Immature natural killer cell (primary cell): ENCODE results near the gene TSPAN18. TPM values are rescaled to one million over a fixed set of nuclear protein-coding genes. Genes with fewer than 3 reads are reported as not detected.

Source experiments
- DNase-seq, 3 donors: peaks; one replicate each; pipeline ENCODE4 v3.0.0; 2022; ENCODE audit warnings: mixed read lengths in 1 of 3
- H3K27ac Mint-ChIP-seq, 6 donors: one replicate each; pipeline ENCODE4 v1.8.0; 2020; ENCODE audit warnings: mixed read lengths in 6 of 6, mild to moderate bottlenecking in 5 of 6, inconsistent platforms in 4 of 6, moderate library complexity in 3 of 6
- H3K27me3 Mint-ChIP-seq, 3 donors: one replicate each; pipeline ENCODE4 v1.8.0; 2020 to 2021; ENCODE audit warnings: low read depth in 3 of 3, mild to moderate bottlenecking in 3 of 3, mixed read lengths in 3 of 3, moderate library complexity in 3 of 3, inconsistent platforms in 1 of 3
- H3K36me3 Mint-ChIP-seq, 3 donors: one replicate each; pipeline ENCODE4 v1.8.0; 2020; ENCODE audit warnings: mixed read lengths in 3 of 3, inconsistent platforms in 2 of 3, mild to moderate bottlenecking in 2 of 3
- H3K4me1 Mint-ChIP-seq, 2 donors: one replicate each; pipeline ENCODE4 v1.8.0; 2020; ENCODE audit warnings: inconsistent platforms in 2 of 2, mild to moderate bottlenecking in 2 of 2, mixed read lengths in 2 of 2, moderate library complexity in 1 of 2
- H3K4me3 Mint-ChIP-seq, 5 donors: one replicate each; pipeline ENCODE4 v1.8.0; 2020; ENCODE audit warnings: mild to moderate bottlenecking in 5 of 5, mixed read lengths in 5 of 5, inconsistent platforms in 3 of 5, moderate library complexity in 3 of 5
- H3K9me3 Mint-ChIP-seq, 6 donors: one replicate each; pipeline ENCODE4 v1.8.0; 2020; ENCODE audit warnings: mild to moderate bottlenecking in 6 of 6, mixed read lengths in 6 of 6, inconsistent platforms in 4 of 6, moderate library complexity in 3 of 6
- polyA plus RNA-seq, 3 donors: library from polyadenylated mRNA; unstranded; fragments of 300-500 nt; fragmentation: Illumina TruSeq; gene quantifications; one replicate each; pipeline ENCODE4 v1.2.3, GENCODE V29; 2021

TSPAN18 gene
- polyA plus RNA-seq, 3 donors from 2014 or later: 0.84 to 0.93 (median 0.86) TPM

DNA sequence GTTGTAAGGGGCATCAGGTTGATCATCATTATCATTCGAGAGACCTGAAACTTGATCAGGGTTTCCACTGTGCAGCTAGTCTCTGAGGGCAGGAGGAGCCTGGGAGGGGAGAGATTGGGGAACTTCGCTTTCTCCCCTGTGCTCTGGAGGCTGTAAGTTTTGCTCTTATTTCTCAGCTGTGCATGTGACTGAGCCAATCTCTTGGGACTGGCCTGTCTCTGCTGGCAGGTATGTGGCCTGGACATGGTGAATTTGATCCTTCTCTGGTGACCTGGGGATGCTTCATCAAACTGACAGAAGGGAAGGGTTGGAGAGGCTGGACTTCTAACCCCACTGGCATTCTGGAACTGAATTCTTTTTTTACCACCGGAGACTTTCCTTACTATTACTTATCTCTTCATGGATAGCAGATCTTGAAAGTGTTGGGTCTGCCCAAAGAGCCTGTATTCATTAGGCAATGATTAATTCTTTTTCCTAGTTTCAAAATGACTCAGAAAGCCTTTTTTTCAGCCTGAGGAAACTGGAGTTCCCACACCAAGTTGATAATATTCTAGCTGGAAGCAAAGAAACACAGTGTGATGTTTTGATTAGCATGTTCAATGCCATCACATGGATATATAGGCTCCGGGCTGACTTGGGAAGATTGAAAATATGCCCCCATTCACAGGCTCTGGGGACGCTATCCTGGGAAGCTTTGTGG is 36.5 kb downstream of the TSPAN18 start:
- H3K4me1 Mint-ChIP-seq: peaks cover 0 to 7% of the 10 kb centered on the region in 2 donors
- H3K27me3 Mint-ChIP-seq: peaks cover 0 to 5% (median 5%) of the 10 kb centered on the region in 3 donors
- H3K9me3 Mint-ChIP-seq: peaks cover 0 to 10% (median 6%) of the 10 kb centered on the region in 6 donors
- H3K27ac Mint-ChIP-seq: no peak overlapping the region
- peaks cover 0 to 5% (median under 1%) of the 10 kb centered on the region in 3 donors for H3K36me3 Mint-ChIP-seq
- no peak for DNase-seq
- H3K4me3 Mint-ChIP-seq: no peak overlapping the region

DNA sequence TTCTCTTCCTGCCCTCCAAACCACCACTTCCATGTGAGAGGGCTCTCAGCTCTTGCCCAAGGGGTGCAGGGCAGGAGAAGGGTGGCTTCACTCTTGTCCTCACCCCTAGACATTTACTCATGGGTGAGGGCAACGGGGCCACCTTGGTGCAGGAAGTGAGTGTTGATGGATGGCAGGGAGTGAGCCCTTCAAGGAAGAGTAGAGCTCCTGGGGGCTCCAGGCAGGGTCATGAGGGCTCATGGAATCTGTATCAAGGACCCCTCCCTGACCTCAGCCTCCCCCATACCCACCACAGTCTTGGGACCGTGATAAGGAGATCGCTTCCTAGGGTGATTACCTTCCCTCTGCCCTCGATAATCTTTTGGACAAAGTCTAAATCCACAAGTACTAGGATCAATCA is 37.8 kb downstream of the TSPAN18 start:
- Mint-ChIP-seq H3K36me3 (peaks cover 0 to 4% (median 2%) of the 10 kb centered on the region in 3 donors), H3K4me3 (no peak overlapping the region), H3K27me3 (peaks cover 0 to 4% (median 0%) of the 10 kb centered on the region in 3 donors), H3K27ac (no peak overlapping the region), H3K9me3 (peaks cover 0 to under 1% (median 0%) of the 10 kb centered on the region in 6 donors), H3K4me1 (peaks cover 0 to 7% of the 10 kb centered on the region in 2 donors)
- DNase-seq: no peak

GRCh38 chr11:44765026-44765595 is 38.3 kb downstream of the TSPAN18 start:
- no peak overlapping the region for H3K4me3 Mint-ChIP-seq
- no peaks in the 10 kb centered on the region for H3K9me3 Mint-ChIP-seq
- peaks cover 0 to 4% (median 0%) of the 10 kb centered on the region in 3 donors for H3K27me3 Mint-ChIP-seq
- H3K4me1 Mint-ChIP-seq: peaks cover 0 to 7% of the 10 kb centered on the region in 2 donors
- H3K36me3 Mint-ChIP-seq: peaks cover 0 to 4% (median 0%) of the 10 kb centered on the region in 3 donors
- DNase-seq: no peak
- H3K27ac Mint-ChIP-seq: no peak overlapping the region

DNA sequence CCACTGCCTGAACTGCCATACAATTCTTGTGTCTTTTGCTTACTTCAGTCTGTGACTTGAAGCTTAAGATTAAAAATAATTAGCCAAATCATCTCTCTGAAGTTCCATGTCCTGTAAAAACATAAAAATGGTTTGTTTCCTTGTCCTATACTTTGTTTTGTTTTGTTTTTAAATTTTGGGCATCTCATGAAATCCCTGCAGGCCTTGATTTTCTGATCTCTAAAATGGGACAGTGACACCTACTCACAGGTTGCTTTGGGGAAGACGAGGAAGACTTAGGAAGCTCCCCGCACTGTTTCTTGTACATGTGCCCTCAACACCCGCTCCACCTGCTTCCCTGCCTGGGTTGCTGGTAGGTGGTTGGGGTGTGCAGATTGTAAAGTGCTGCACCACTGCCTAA is 38.9 kb downstream of the TSPAN18 start:
- H3K9me3 Mint-ChIP-seq: no peaks in the 10 kb centered on the region
- no peak overlapping the region for H3K27ac Mint-ChIP-seq
- no peak for DNase-seq
- H3K36me3 Mint-ChIP-seq: peaks cover 0 to 4% (median 0%) of the 10 kb centered on the region in 3 donors
- H3K4me3 Mint-ChIP-seq: no peak overlapping the region
- H3K27me3 Mint-ChIP-seq: peaks cover 0 to 5% (median 0%) of the 10 kb centered on the region in 3 donors
- peaks cover 0 to 7% of the 10 kb centered on the region in 2 donors for H3K4me1 Mint-ChIP-seq

- Mint-ChIP-seq H3K9me3 (no peaks in the 10 kb centered on the region), H3K4me3 (no peak overlapping the region), H3K27ac (no peak overlapping the region), H3K27me3 (peaks cover 0 to 5% (median 0%) of the 10 kb centered on the region in 3 donors), H3K4me1 (peaks cover 0 to 7% of the 10 kb centered on the region in 2 donors), H3K36me3 (peaks cover 0 to 4% (median 0%) of the 10 kb centered on the region in 3 donors)
- DNase-seq: no peak
These were observed 39.6 kb downstream of the TSPAN18 start for GRCh38 chr11:44766112-44766971.

DNA sequence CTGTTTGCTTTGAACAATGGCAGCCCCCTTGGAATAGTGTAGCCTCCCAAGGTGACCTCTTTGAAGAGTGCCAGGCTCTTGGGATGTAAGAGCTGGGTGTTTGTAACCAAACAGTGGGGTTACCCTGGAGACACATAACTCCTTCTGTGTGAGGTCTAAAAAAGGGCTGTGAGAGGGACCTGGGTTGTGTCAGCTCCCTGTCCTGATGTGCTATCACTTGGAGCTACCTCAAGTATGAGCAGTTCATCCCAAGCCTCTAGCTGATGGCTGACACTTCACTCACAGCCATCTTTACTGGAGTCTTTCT is 40.2 kb downstream of the TSPAN18 start:
- peaks cover 0 to 4% (median 0%) of the 10 kb centered on the region in 3 donors for H3K36me3 Mint-ChIP-seq
- no peak overlapping the region for H3K4me3 Mint-ChIP-seq
- no peaks in the 10 kb centered on the region for H3K9me3 Mint-ChIP-seq
- H3K27me3 Mint-ChIP-seq: peaks cover 0 to 7% (median 0%) of the 10 kb centered on the region in 3 donors
- no peak overlapping the region for H3K27ac Mint-ChIP-seq
- no peak for DNase-seq
- H3K4me1 Mint-ChIP-seq: peaks cover 0 to 7% of the 10 kb centered on the region in 2 donors

DNA sequence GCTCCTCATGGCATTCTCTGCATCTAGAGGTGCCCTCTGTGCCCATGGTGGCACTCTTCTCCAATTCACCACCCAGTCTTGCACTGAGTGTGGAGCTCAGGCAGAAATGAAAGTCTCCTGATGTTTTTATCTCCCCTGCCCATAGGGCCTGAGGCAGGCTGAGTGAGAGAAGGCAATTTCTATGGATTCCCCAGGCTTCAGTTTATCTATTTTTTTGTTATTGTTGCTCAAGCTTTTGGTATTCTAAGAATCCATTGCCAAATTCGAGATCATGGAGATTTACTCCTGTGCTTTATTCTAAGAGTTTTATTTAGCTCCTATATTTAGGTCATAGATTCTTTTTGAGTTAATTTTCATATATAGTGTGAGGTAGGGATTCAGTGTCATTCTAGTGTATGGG is 40.7 kb downstream of the TSPAN18 start:
- H3K4me1 Mint-ChIP-seq: peaks cover 0 to 7% of the 10 kb centered on the region in 2 donors
- peaks cover 0 to 4% (median 0%) of the 10 kb centered on the region in 3 donors for H3K36me3 Mint-ChIP-seq
- peaks cover 0 to 7% (median 0%) of the 10 kb centered on the region in 3 donors for H3K27me3 Mint-ChIP-seq
- no peaks in the 10 kb centered on the region for H3K9me3 Mint-ChIP-seq
- no peak overlapping the region for H3K4me3 Mint-ChIP-seq
- no peak overlapping the region for H3K27ac Mint-ChIP-seq
- DNase-seq: no peak

DNA sequence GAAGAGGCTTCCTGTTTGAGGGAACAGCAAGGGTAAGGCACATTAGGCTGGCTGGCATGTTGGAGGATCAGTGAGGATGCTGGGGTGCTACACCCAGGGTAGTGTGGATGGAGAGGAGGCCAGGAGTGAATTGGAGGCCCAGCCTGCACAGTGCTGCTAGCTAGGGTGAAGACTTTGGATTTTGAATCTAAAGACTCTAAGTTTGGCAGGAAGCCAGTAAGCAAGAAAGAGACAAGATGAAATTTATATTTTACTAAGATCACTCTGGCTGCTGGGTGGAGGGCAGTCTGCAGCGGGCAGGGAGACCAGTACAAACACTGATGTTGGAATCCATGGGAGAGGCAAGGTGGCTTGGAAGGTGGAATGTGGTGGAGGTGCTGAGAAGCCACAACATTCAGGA is 43.6 kb downstream of the TSPAN18 start:
- DNase-seq: no peak
- H3K4me3 Mint-ChIP-seq: no peak overlapping the region
- H3K4me1 Mint-ChIP-seq: no peaks in the 10 kb centered on the region
- H3K27ac Mint-ChIP-seq: no peak overlapping the region
- no peaks in the 10 kb centered on the region for H3K9me3 Mint-ChIP-seq
- peaks cover 0 to 4% (median 0%) of the 10 kb centered on the region in 3 donors for H3K36me3 Mint-ChIP-seq
- peaks cover 0 to 7% (median 1%) of the 10 kb centered on the region in 3 donors for H3K27me3 Mint-ChIP-seq

GRCh38 chr11:44771252-44771734 is 44.5 kb downstream of the TSPAN18 start:
- Mint-ChIP-seq H3K4me1 (no peaks in the 10 kb centered on the region), H3K4me3 (no peak overlapping the region), H3K27ac (no peak overlapping the region), H3K9me3 (no peaks in the 10 kb centered on the region), H3K27me3 (peaks cover 0 to 7% (median 1%) of the 10 kb centered on the region in 3 donors), H3K36me3 (peaks cover 0 to 4% (median 0%) of the 10 kb centered on the region in 3 donors)
- DNase-seq: no peak

DNA sequence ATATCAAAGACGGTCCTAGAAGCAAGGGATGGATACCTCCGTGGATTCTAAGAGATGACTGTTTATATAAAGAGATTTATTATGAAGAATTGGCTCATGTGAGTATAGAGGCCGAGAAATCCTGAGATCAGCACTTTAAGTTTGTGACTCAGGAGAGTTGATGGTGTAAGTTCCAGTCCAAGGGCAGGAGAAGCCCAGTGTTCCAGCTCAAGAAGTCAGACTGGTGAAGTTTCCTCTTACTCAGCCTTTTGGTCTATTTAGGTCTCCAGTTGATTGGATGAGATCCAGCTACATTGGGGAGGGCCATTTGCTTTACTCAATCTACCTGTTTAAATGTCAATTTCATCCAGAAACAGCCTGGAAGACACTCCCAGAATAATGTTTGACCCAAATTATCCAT is 45.1 kb downstream of the TSPAN18 start:
- no peak overlapping the region for H3K4me3 Mint-ChIP-seq
- H3K9me3 Mint-ChIP-seq: no peaks in the 10 kb centered on the region
- H3K27ac Mint-ChIP-seq: no peak overlapping the region
- H3K4me1 Mint-ChIP-seq: no peaks in the 10 kb centered on the region
- H3K27me3 Mint-ChIP-seq: peaks cover 1 to 7% (median 2%) of the 10 kb centered on the region in 3 donors
- peaks cover 0 to 4% (median 0%) of the 10 kb centered on the region in 3 donors for H3K36me3 Mint-ChIP-seq
- no peak for DNase-seq

- Mint-ChIP-seq H3K9me3 (no peaks in the 10 kb centered on the region), H3K4me1 (no peaks in the 10 kb centered on the region), H3K4me3 (no peak overlapping the region), H3K27me3 (peaks cover 1 to 7% (median 5%) of the 10 kb centered on the region in 3 donors), H3K27ac (no peak overlapping the region), H3K36me3 (peaks cover 0 to 2% (median 0%) of the 10 kb centered on the region in 3 donors)
- no peak for DNase-seq
These were observed 46.7 kb downstream of the TSPAN18 start for GRCh38 chr11:44773351-44773965.

DNA sequence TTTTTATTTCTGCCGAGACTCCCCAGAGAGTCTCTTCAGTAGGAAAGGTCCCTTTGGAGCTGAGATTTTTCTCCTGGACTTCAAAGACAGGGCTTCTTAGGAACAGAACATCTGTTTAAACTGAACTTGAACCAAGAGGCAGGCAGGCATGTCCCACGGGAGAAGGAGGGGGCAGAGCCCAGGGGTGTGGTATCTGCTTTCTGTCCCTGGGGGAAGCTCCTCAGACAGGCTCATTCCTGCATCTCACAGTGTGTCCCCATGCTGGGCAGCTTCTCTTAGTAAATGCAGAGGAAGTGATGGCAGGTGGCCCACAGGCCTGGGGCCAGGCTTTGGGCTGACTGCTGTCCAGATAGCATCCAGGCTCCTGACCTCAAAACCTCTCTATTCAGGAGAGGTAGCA is 47.3 kb downstream of the TSPAN18 start:
- H3K27ac Mint-ChIP-seq: no peak overlapping the region
- DNase-seq: no peak
- no peaks in the 10 kb centered on the region for H3K36me3 Mint-ChIP-seq
- no peak overlapping the region for H3K4me3 Mint-ChIP-seq
- no peaks in the 10 kb centered on the region for H3K9me3 Mint-ChIP-seq
- no peaks in the 10 kb centered on the region for H3K4me1 Mint-ChIP-seq
- H3K27me3 Mint-ChIP-seq: peaks cover 1 to 7% (median 5%) of the 10 kb centered on the region in 3 donors

DNA sequence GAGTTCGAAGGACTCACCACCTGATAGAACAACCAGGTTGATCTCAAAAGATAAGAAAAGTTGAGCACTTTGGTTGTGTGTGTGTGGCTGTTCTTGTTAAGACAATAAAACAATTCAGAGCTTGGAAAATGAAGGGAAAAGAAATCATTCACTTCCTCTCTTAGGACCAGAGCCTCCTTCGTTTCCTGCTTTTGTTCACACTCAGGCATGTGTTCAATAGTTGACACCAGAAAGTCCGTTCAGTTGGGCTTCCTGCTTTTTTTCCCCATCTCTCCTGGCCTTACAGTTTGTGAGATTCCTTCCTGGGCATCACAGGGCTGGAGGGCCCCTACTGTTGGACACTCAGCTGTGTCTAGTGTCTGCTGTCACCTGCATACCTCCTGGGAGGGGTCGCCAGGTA is 48.0 kb downstream of the TSPAN18 start:
- Mint-ChIP-seq H3K9me3 (no peaks in the 10 kb centered on the region), H3K27ac (no peak overlapping the region), H3K4me3 (no peak overlapping the region), H3K4me1 (no peaks in the 10 kb centered on the region), H3K27me3 (peaks cover 1 to 7% (median 3%) of the 10 kb centered on the region in 3 donors), H3K36me3 (no peaks in the 10 kb centered on the region)
- DNase-seq: no peak
